ENCODE measurements around the gene TRIM40. TPM values are rescaled to one million over a fixed set of nuclear protein-coding genes. Genes with fewer than 3 reads are reported as not detected.

TRIM40 gene
- polyA plus RNA-seq, 1 experiment, result not detected

DNA sequence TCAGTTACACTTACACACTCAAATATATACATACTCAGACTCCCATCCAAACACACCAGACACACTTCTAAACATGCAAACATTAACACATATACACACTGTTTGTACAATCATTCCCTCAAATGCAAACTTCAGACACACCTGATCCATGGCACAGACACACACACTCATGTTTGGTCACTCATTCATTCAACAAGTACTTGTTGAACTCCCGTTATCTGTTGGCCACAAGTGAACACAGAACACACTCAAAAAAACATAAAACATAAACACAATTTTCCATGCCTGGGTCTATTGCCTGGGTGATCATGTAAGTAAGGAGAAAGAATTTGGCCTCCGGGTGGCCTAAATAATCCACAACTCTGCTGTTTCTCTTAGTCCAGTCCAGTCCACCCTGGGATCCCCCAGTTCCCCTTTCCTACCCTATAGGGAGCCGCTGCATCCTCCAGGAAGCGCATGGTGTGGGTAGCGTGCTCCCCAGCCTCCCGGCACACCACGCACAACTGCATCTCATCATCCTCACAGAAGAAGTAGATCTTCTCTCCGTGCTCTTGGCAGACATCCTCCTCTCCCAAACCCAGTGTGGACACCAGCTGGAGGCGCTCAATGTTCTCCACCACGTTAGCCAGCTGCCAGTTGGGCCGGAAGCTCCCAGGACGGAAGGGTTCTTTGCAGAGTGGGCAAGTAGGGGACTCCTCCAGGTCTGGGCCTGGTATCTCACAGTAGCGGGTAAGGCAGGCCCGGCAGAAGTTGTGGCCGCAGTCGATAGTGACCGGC lies 24.3 kb downstream of the TRIM40 start:
- no peak overlapping the region for H3K4me3 ChIP-seq (ENCODE audit: low read depth, low read length)
- no peaks in the 10 kb centered on the region for H3K36me3 ChIP-seq (ENCODE audit: control insufficient read depth, insufficient read depth, low read length)
- ChIA-PET POLR2A (no interaction called here), CTCF (interaction anchor here (0.8 kb wide), 1 partner anchor 29 kb away, joined by 3 read pairs; no protein-coding TSS in a partner anchor)
- TF ChIP-seq, protein P1, sequence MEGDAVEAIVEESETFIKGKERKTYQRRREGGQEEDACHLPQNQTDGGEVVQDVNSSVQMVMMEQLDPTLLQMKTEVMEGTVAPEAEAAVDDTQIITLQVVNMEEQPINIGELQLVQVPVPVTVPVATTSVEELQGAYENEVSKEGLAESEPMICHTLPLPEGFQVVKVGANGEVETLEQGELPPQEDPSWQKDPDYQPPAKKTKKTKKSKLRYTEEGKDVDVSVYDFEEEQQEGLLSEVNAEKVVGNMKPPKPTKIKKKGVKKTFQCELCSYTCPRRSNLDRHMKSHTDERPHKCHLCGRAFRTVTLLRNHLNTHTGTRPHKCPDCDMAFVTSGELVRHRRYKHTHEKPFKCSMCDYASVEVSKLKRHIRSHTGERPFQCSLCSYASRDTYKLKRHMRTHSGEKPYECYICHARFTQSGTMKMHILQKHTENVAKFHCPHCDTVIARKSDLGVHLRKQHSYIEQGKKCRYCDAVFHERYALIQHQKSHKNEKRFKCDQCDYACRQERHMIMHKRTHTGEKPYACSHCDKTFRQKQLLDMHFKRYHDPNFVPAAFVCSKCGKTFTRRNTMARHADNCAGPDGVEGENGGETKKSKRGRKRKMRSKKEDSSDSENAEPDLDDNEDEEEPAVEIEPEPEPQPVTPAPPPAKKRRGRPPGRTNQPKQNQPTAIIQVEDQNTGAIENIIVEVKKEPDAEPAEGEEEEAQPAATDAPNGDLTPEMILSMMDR (IDR thresholded peaks at IDR 0.05; ENCODE audit: insufficient read depth, low read depth, low read length), result no peak
- peaks cover 9% of the 10 kb centered on the region for H3K27me3 ChIP-seq (ENCODE audit: control insufficient read depth, insufficient read depth, low read length)
- no peak for DNase-seq (ENCODE audit: low read depth)

DNA sequence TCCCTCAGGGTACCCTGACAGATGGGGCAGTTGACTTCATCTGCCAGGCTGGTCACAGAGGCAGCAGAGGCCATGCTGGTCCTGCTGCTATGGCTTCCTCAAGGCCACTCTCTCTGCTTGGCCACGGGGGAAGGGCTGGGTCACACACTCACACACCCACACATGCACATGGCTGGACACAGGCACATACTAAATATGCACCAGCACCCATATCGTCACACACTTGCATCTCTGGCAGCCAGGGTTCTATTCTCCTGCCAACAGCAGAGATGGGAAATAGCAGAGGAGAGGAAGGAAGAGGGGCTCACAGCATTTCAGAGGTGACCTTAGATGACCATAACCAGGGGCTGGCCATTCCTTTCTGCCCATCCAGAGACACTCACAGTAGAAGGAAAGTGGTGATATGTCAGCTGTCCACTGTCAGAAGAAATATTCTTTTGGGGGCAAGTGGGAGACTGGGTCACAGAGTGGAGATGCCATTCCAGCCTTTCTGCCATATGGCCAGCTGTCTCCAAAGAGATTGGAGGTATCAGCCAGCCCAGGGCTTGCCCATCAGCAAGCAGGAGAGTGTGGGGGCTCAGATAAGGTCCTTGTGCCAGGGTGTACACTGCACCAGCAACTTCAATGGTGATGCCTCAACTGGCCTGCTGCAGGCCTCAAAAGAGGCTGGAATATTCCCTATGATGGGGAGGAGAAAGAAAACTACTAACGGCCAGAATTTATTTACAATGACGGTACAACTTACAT lies 25.0 kb downstream of the TRIM40 start, which contains the start of gene TRIM10:
Gene TRIM10, minus strand, starts transcription at position 427 of the 747 bp plus-strand sequence. Its CDS starts 353 bp downstream, at position 74.
- POLR2A ChIA-PET, result no interaction called here
- Histone ChIP-seq H3K27me3 (ENCODE audit: control insufficient read depth, insufficient read depth, low read length) (peaks cover 9% of the 10 kb centered on the region), H3K4me3 (ENCODE audit: low read depth, low read length) (no peak within 1 kb of the TSS), H3K36me3 (ENCODE audit: control insufficient read depth, insufficient read depth, low read length) (no peaks in the 10 kb centered on the region)
- no peak for DNase-seq (ENCODE audit: low read depth)
- CTCF ChIA-PET, result interaction anchor here (1.9 kb wide), 1 partner anchor 58 kb away, joined by 4 read pairs; no protein-coding TSS in a partner anchor
- TF ChIP-seq, protein P1 (IDR thresholded peaks at IDR 0.05; ENCODE audit: insufficient read depth, low read depth, low read length), result no peak

DNA sequence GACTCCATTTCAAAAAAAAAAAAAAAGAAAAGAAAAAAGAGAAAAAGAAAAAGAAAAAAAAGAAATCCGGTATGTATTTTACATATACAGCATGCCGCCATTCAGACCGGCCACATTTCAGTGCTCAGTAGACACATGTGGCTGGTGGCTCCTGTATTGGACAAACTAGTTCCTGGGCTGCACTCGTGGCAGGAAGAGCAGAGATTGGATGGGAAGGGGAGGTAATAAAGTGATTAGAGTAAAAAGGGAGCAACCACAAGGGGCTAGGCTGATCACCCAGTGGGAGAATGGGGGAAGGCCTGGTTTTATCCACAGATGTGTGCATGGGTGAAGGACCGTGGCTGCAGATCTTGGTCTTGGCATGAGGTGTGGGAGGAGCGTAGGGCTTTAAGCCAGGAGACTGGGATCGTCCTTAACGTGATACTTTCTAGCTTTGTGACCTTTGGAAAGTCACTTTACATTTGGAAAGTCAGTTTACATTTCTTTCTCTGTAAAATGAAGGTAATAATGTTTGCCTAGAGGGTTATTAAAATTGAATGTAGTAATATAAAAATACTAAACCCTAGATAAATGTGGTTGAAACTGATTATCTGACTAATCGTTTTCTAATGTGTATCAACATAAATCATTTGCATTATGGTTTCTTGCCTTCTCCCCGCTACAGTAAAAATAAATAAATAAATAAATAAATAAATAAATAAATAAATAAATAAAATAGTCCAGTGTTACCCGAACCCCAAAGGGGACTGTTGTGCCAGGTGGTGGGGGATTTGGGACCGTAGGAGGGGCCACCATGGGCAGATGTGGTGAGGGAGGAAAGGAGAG lies 26.5 kb downstream of the TRIM40 start:
- DNase-seq (ENCODE audit: low read depth), result no peak
- ChIA-PET CTCF (interaction anchor here (0.8 to 1.9 kb wide), 2 partner anchors 32 to 59 kb away, joined by 4 read pairs; no protein-coding TSS in a partner anchor), POLR2A (no interaction called here)
- Histone ChIP-seq H3K4me3 (ENCODE audit: low read depth, low read length) (no peak overlapping the region), H3K27me3 (ENCODE audit: control insufficient read depth, insufficient read depth, low read length) (peaks cover 10% of the 10 kb centered on the region), H3K36me3 (ENCODE audit: control insufficient read depth, insufficient read depth, low read length) (no peaks in the 10 kb centered on the region)
- TF ChIP-seq, protein P1 (IDR thresholded peaks at IDR 0.05; ENCODE audit: insufficient read depth, low read depth, low read length), result no peak

DNA sequence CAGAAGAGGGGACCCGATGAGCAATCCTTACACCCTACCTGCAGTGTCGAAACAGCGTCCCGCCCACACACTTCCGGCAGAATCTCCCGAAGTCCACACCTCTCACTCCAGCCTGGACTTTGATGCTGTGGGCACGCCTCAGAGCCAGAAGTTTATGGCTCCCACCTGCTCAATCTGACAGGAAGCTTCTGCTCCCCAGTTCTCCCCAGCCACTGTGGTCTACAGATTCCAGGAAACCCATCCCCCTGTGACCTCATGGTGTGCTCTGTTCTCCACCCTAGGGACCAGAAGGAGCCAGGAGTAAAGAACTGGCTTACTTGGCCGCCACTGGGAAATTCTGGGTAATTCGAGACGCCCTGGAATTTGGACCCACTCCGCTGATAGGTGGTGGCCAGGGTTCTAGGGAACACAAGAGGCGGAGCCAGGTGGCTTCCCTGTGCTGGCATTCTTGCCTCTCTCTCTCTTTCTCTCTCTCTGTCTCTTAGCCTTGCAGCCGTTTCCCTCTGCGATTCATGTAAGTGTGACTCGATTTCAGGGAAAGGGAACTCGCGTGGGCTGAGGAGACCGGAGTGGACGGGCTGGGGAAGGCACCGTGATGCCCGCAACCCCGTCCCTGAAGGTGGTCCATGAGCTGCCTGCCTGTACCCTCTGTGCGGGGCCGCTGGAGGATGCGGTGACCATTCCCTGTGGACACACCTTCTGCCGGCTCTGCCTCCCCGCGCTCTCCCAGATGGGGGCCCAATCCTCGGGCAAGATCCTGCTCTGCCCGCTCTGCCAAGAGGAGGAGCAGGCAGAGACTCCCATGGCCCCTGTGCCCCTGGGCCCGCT lies 27.4 kb downstream of the TRIM40 start, which contains the start of gene TRIM15:
Gene TRIM15, plus strand, starts transcription at position 457 of the 828 bp plus-strand sequence. Its CDS starts 139 bp downstream, at position 596.
- Histone ChIP-seq H3K27me3 (ENCODE audit: control insufficient read depth, insufficient read depth, low read length) (peaks cover 14% of the 10 kb centered on the region), H3K4me3 (ENCODE audit: low read depth, low read length) (no peak within 1 kb of the TSS), H3K36me3 (ENCODE audit: control insufficient read depth, insufficient read depth, low read length) (no peaks in the 10 kb centered on the region)
- DNase-seq (ENCODE audit: low read depth), result no peak
- POLR2A ChIA-PET, result no interaction called here
- TF ChIP-seq, protein P1 (IDR thresholded peaks at IDR 0.05; ENCODE audit: insufficient read depth, low read depth, low read length), result no peak
- CTCF ChIA-PET, result interaction anchor here (1.9 kb wide), 1 partner anchor 60 kb away, joined by 4 read pairs; no protein-coding TSS in a partner anchor

All from BJ (cell line).